Psoas muscle (tissue), 8 donors: ENCODE results near the gene ITPA. TPM values are rescaled to one million over a fixed set of nuclear protein-coding genes. Genes with fewer than 3 reads are reported as not detected.

Experiments
- ATAC-seq, 4 donors: fragments of 200-7000 bp; cut with Tn5 transposase; one replicate each; pipeline ENCODE4 v1.9.1; 2020; ENCODE audit warnings: moderate library complexity in 3 of 4, mild to moderate bottlenecking in 2 of 4
- DNase-seq, 2 donors: peaks; one replicate each; pipeline ENCODE4 v3.0.0-alpha.2; 2020
- H3K27ac ChIP-seq: fragments of 200-600 bp; one replicate; pipeline ENCODE4 v1.8.0; 2022
- H3K27me3 ChIP-seq, 3 donors: fragments of 200-600 bp in 1 of 3; one replicate each; pipeline versions ENCODE4 v1.6.1 to v1.8.0; 2013 to 2022; ENCODE audit warnings: low read length in 2 of 3, mild to moderate bottlenecking in 2 of 3, moderate library complexity in 1 of 3; ENCODE audit not compliant: insufficient read depth in 3 of 3
- H3K36me3 ChIP-seq, 2 donors: fragments of 200-600 bp in 1 of 2; one replicate each; pipeline versions ENCODE4 v1.6.1 to v1.8.0; 2013 to 2022; ENCODE audit warnings: low read depth in 1 of 2, mild to moderate bottlenecking in 1 of 2, moderate library complexity in 1 of 2; ENCODE audit not compliant: insufficient read depth in 1 of 2
- H3K4me1 ChIP-seq: fragments of 200-600 bp; one replicate; pipeline ENCODE4 v1.8.0; 2022
- H3K4me3 ChIP-seq: fragments of 200-600 bp; one replicate; pipeline ENCODE4 v1.8.0; 2022; ENCODE audit warnings: mild to moderate bottlenecking
- H3K9me3 ChIP-seq: fragments of 200-600 bp; one replicate; pipeline ENCODE4 v1.8.0; 2022
- CTCF ChIP-seq: fragments of 200-600 bp; IDR thresholded peaks from one replicate; pipeline ENCODE4 v1.8.0; 2022; ENCODE audit warnings: antibody characterized with exemption
- WGBS, 3 donors: extraction: QIAGEN DNeasy Blood & Tissue Kit; methylation state at CpG; one replicate each; pipeline versions ENCODE4 v1.1.6 to v1.1.7; 2013; 5-methylcytosine and 5-hydroxymethylcytosine counted together
- intact Hi-C, 2 donors: fragments of 100-400 bp; cut with DNase I; formaldehyde crosslinking; loops; one replicate each; pipeline versions ENCODE4 v1.11.0 to v1.14.2; 2022
- polyA plus RNA-seq, 3 donors: library from polyadenylated mRNA; stranded (reverse); fragments of 200-250 nt; gene quantifications; one replicate each; pipeline ENCODE4 v1.2.3, GENCODE V29; 2013
- total RNA-seq, 4 donors: library from RNA; stranded (reverse); fragmentation: NEBNext Ultra II Directional in 2 of 4; extraction: Animal tissue kit (Norgen Biotek cat#: 25700) in 2 of 4; gene quantifications; one replicate each; pipeline versions ENCODE4 v1.2.1 to v1.2.4, GENCODE V29; 2021 to 2023
- donor health status: healthy with polysubstance abuse.
- donor health status: DM: no; HTN: no; CAD: no; lungs with moderate emphysema.
- donor health status: Bipolar disorder and iron deficiency.
- donor health status: healthy.
- donor health status: DM: yes; HTN: yes; CAD: no.
- donor health status: DM: no; HTN: no; CAD: no.
- donor health status: DM: no; HTN: no; CAD: no.
- donor health status: DM: yes; HTN: yes; CAD: no.

The ITPA gene
- total and polyA plus RNA-seq, 7 donors: 19.6 to 83.9 (median 26.0) TPM

GRCh38 chr20:3218307-3218988 is 9.2 kb downstream of the ITPA start:
- no peaks in the 10 kb centered on the region for H3K27me3 ChIP-seq
- no peaks in the 10 kb centered on the region for H3K9me3 ChIP-seq
- intact Hi-C loops: loop anchor here in 1 of 2 donors (2.0 kb wide), 1 partner anchor 94 kb away; no protein-coding TSS in a partner anchor
- ATAC-seq (peak; percentile 56 to 79 (median 68)), DNase-seq (peak; percentile 72 to 80)
- peaks cover 24% of the 10 kb centered on the region for H3K4me1 ChIP-seq
- H3K27ac ChIP-seq: no peak overlapping the region
- no peak overlapping the region for H3K4me3 ChIP-seq
- 21 to 26% (median 23%) methylated on average over 30 of the region's 30 CpGs for WGBS, 3 donors
- TF ChIP-seq CTCF: peak; percentile 94
- H3K36me3 ChIP-seq: peaks cover 3 to 71% of the 10 kb centered on the region in 2 donors

- Histone ChIP-seq H3K4me3 (no peak overlapping the region), H3K27ac (peak overlapping the region; percentile 74), H3K36me3 (peaks cover 0 to 39% of the 10 kb centered on the region in 2 donors), H3K4me1 (peaks cover 31% of the 10 kb centered on the region), H3K9me3 (no peaks in the 10 kb centered on the region), H3K27me3 (no peaks in the 10 kb centered on the region)
- intact Hi-C loops: loop anchor here in 1 of 2 donors (5.0 kb wide), 1 partner anchor 91 kb away; no protein-coding TSS in a partner anchor
- no peak for TF ChIP-seq CTCF
- DNase-seq (peak in 1 of 2 donors; percentile 79), ATAC-seq (peak; percentile 57 to 78 (median 66))
- WGBS, 3 donors: 68 to 75% (median 68%) methylated on average over 18 of the region's 18 CpGs
Observed at GRCh38 chr20:3221398-3222226, 12.3 kb downstream of the ITPA start.

- Histone ChIP-seq H3K36me3 (peaks cover 0 to 26% of the 10 kb centered on the region in 2 donors), H3K9me3 (no peaks in the 10 kb centered on the region), H3K27ac (peak overlapping the region; percentile 74), H3K4me1 (peaks cover 31% of the 10 kb centered on the region), H3K27me3 (no peaks in the 10 kb centered on the region), H3K4me3 (no peak overlapping the region)
- intact Hi-C loops: loop anchor here in 1 of 2 donors (5.0 kb wide), 1 partner anchor 89 kb away; no protein-coding TSS in a partner anchor
- TF ChIP-seq CTCF: no peak
- DNase-seq (peak in 1 of 2 donors; percentile 77), ATAC-seq (peak; percentile 69 to 84 (median 82))
- 42 to 57% (median 52%) methylated on average over 25 of the region's 25 CpGs for WGBS, 3 donors
Observed at GRCh38 chr20:3222635-3223600, 13.6 kb downstream of the ITPA start.

- Histone ChIP-seq H3K27me3 (no peaks in the 10 kb centered on the region), H3K4me3 (no peak overlapping the region), H3K9me3 (no peaks in the 10 kb centered on the region), H3K36me3 (peaks cover 0 to 26% of the 10 kb centered on the region in 2 donors), H3K27ac (peak overlapping the region; percentile 74), H3K4me1 (peaks cover 25% of the 10 kb centered on the region)
- 37 to 53% (median 41%) methylated on average over 6 of the region's 6 CpGs for WGBS, 3 donors
- TF ChIP-seq CTCF: no peak
- peak in 3 of 4 donors; percentile 22 to 45 (median 38) for ATAC-seq
- DNase-seq: no peak
- intact Hi-C loops: loop anchor here in 1 of 2 donors (5.0 kb wide), 1 partner anchor 89 kb away; no protein-coding TSS in a partner anchor
Observed at GRCh38 chr20:3223651-3223993, 14.3 kb downstream of the ITPA start.
